Activated naive CD4-positive, alpha-beta T cell treated with anti-CD3 and anti-CD28 coated beads, Interleukin-2, amount 10 ng/mL, durations not matched to agents 7 days and 5 days (primary cell): ENCODE data around the gene SYNJ1.

Experiments
- CTCF ChIA-PET: fragments of 350-600 bp; sonication (Branson Sonifier 250); formaldehyde crosslinking; loops from one replicate; lab custom pipeline; 2021; ENCODE audit warnings: antibody characterized with exemption; lab: Charles Lee
- DNase-seq: peaks from one replicate; pipeline ENCODE4 v3.0.0-alpha.2; 2020
- H3K27ac Mint-ChIP-seq: one replicate; pipeline ENCODE4 v1.8.0; 2021; ENCODE audit warnings: mild to moderate bottlenecking, moderate library complexity, mixed read lengths
- H3K27me3 Mint-ChIP-seq: one replicate; pipeline ENCODE4 v1.8.0; 2021; ENCODE audit warnings: mild to moderate bottlenecking, mixed read lengths
- H3K36me3 Mint-ChIP-seq: one replicate; pipeline ENCODE4 v1.8.0; 2021; ENCODE audit warnings: mixed read lengths
- H3K4me1 Mint-ChIP-seq: one replicate; pipeline ENCODE4 v1.8.0; 2021; ENCODE audit warnings: mixed read lengths
- H3K4me3 Mint-ChIP-seq: one replicate; pipeline ENCODE4 v1.8.0; 2021; ENCODE audit warnings: mild to moderate bottlenecking, moderate library complexity, mixed read lengths
- H3K9me3 Mint-ChIP-seq: one replicate; pipeline ENCODE4 v1.8.0; 2021; ENCODE audit warnings: mixed read lengths

Gene SYNJ1

GRCh38 chr21:32728848-32729247 lies 1.0 kb upstream of the SYNJ1 start:
- no peaks in the 10 kb centered on the region for H3K9me3 Mint-ChIP-seq
- H3K36me3 Mint-ChIP-seq, result peaks cover 15% of the 10 kb centered on the region
- H3K27ac Mint-ChIP-seq, result peak overlapping the region; percentile 98
- peak overlapping the region; percentile 99 for H3K4me3 Mint-ChIP-seq
- peaks cover 6% of the 10 kb centered on the region for H3K27me3 Mint-ChIP-seq
- no peak for DNase-seq
- H3K4me1 Mint-ChIP-seq, result peaks cover 41% of the 10 kb centered on the region
- CTCF ChIA-PET, result interaction anchor here (1.1 kb wide), 1 partner anchor 53 kb away, joined by 3 read pairs; no protein-coding TSS in a partner anchor

DNA sequence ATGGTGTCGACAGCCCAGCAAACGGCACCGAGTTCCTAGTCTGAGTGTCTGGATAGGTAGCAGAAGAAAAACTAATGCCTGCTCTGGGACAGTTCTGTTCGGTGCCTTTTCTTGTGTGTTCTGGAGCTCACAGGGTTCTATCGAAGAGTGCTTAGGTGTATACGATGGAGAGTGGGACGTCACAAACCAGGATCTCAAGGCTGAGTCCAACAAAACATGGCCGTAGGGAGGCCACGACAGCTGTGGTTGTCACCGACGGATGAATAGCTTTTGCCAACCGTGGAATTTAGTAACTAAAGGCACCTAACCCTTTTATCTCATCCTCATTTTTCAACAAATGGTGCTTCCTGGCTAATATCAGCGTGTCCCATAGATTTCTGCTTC lies 635 bp upstream of the SYNJ1 start:
- Mint-ChIP-seq H3K9me3 (no peaks in the 10 kb centered on the region), H3K4me3 (peak overlapping the region; percentile 99), H3K36me3 (peaks cover 16% of the 10 kb centered on the region), H3K27me3 (peaks cover 6% of the 10 kb centered on the region), H3K27ac (peak overlapping the region; percentile 98), H3K4me1 (peaks cover 45% of the 10 kb centered on the region)
- DNase-seq, result no peak
- CTCF ChIA-PET, result interaction anchor here (1.1 kb wide), 1 partner anchor 53 kb away, joined by 3 read pairs; no protein-coding TSS in a partner anchor

GRCh38 chr21:32726839-32727686 lies 750 bp downstream of the SYNJ1 start:
- peak; percentile 37 for DNase-seq
- H3K27me3 Mint-ChIP-seq, result peaks cover 6% of the 10 kb centered on the region
- peaks cover 47% of the 10 kb centered on the region for H3K4me1 Mint-ChIP-seq
- H3K27ac Mint-ChIP-seq, result peak overlapping the region; percentile 98
- H3K36me3 Mint-ChIP-seq, result peaks cover 18% of the 10 kb centered on the region
- peak overlapping the region; percentile 99 for H3K4me3 Mint-ChIP-seq
- H3K9me3 Mint-ChIP-seq, result no peaks in the 10 kb centered on the region
- CTCF ChIA-PET, result interaction anchor here (1.0 to 1.4 kb wide), 3 partner anchors 21 to 634 kb away, joined by 3 to 5 read pairs (median 3); partner anchors contain the start of gene PAXBP1

GRCh38 chr21:32719085-32719484 lies 8.7 kb downstream of the SYNJ1 start:
- Mint-ChIP-seq H3K4me1 (peaks cover 12% of the 10 kb centered on the region), H3K9me3 (no peaks in the 10 kb centered on the region), H3K36me3 (peaks cover 50% of the 10 kb centered on the region), H3K4me3 (no peak overlapping the region), H3K27me3 (no peaks in the 10 kb centered on the region), H3K27ac (no peak overlapping the region)
- CTCF ChIA-PET, result no interaction called here
- DNase-seq, result no peak

- Mint-ChIP-seq H3K4me1 (peaks cover 1% of the 10 kb centered on the region), H3K27me3 (no peaks in the 10 kb centered on the region), H3K4me3 (no peak overlapping the region), H3K36me3 (peaks cover 43% of the 10 kb centered on the region), H3K9me3 (no peaks in the 10 kb centered on the region), H3K27ac (no peak overlapping the region)
- CTCF ChIA-PET, result no interaction called here
- DNase-seq, result no peak
Measured at GRCh38 chr21:32717851-32718316, 9.9 kb downstream of the SYNJ1 start.

DNA sequence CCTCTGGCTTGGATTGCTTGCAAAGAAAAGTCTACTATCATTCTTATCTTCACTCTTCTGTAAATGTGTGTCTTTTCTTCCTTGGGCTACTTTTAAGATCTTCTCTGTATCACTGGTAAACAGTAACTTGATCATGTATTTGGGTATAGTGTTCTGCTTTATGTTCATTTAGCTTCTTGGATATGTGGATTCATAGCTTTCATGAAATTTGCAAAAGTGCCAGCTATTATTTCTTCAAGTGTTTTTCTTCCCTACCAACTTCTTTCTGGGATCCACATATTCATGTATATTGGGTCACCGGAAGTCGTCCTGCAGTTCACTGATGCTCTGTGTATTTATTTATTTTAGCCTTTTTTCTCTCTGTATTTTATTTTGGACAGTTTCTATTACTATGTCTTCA lies 11.3 kb downstream of the SYNJ1 start:
- H3K9me3 Mint-ChIP-seq, result no peaks in the 10 kb centered on the region
- DNase-seq, result no peak
- H3K4me1 Mint-ChIP-seq, result peaks cover 9% of the 10 kb centered on the region
- CTCF ChIA-PET, result no interaction called here
- no peak overlapping the region for H3K27ac Mint-ChIP-seq
- H3K27me3 Mint-ChIP-seq, result no peaks in the 10 kb centered on the region
- H3K36me3 Mint-ChIP-seq, result peaks cover 38% of the 10 kb centered on the region
- no peak overlapping the region for H3K4me3 Mint-ChIP-seq

GRCh38 chr21:32713726-32714125 lies 14.1 kb downstream of the SYNJ1 start:
- Mint-ChIP-seq H3K27me3 (no peaks in the 10 kb centered on the region), H3K4me1 (peaks cover 9% of the 10 kb centered on the region), H3K27ac (no peak overlapping the region), H3K9me3 (no peaks in the 10 kb centered on the region), H3K36me3 (peaks cover 20% of the 10 kb centered on the region), H3K4me3 (no peak overlapping the region)
- no peak for DNase-seq
- CTCF ChIA-PET, result no interaction called here

DNA sequence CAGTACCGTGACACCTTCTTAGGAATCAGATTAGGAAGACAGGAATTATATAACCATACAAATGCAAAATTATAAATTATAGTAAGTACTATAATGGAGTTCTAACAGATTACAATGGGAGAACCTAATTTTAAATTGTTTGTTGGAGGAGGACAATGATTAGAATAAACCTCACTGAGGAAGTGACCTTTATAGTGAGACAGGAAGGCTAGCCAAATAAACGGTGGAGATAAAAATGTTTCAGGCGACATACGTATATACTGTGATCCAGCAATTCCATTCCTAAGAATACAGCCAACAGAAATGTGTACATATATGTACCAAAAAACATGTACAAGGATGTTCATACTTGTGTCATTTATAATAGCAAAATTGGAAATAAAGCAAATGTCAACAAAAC lies 15.2 kb downstream of the SYNJ1 start:
- DNase-seq, result no peak
- CTCF ChIA-PET, result no interaction called here
- H3K27me3 Mint-ChIP-seq, result no peaks in the 10 kb centered on the region
- H3K36me3 Mint-ChIP-seq, result peaks cover 16% of the 10 kb centered on the region
- H3K27ac Mint-ChIP-seq, result no peak overlapping the region
- peaks cover 12% of the 10 kb centered on the region for H3K4me1 Mint-ChIP-seq
- no peaks in the 10 kb centered on the region for H3K9me3 Mint-ChIP-seq
- H3K4me3 Mint-ChIP-seq, result no peak overlapping the region

DNA sequence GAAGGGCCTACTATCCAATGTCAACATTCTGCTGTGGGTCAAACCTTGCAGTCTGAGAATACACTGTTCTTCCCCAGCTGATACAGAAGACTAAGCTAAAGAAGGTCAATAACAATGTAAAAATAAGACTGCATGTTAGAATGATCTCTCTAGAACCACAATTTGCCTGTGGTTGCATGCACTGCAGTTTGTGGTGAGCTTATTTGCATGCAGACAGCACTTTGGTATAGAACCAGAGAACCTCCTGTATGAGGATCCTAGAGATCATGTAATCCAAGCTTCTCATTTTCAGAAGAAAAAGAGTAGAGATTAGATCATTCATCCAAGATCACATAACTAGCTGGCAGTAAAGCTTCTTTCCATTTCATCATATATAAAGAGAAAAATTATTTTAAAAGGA lies 15.8 kb downstream of the SYNJ1 start:
- H3K4me3 Mint-ChIP-seq, result no peak overlapping the region
- no peak overlapping the region for H3K27ac Mint-ChIP-seq
- no peaks in the 10 kb centered on the region for H3K27me3 Mint-ChIP-seq
- H3K4me1 Mint-ChIP-seq, result peaks cover 12% of the 10 kb centered on the region
- DNase-seq, result peak; percentile 43
- CTCF ChIA-PET, result no interaction called here
- no peaks in the 10 kb centered on the region for H3K9me3 Mint-ChIP-seq
- H3K36me3 Mint-ChIP-seq, result peaks cover 12% of the 10 kb centered on the region

GRCh38 chr21:32710987-32711386 lies 16.8 kb downstream of the SYNJ1 start:
- CTCF ChIA-PET, result no interaction called here
- no peaks in the 10 kb centered on the region for H3K27me3 Mint-ChIP-seq
- no peak overlapping the region for H3K27ac Mint-ChIP-seq
- no peak overlapping the region for H3K4me3 Mint-ChIP-seq
- H3K4me1 Mint-ChIP-seq, result peaks cover 12% of the 10 kb centered on the region
- H3K9me3 Mint-ChIP-seq, result no peaks in the 10 kb centered on the region
- DNase-seq, result no peak
- H3K36me3 Mint-ChIP-seq, result peaks cover 10% of the 10 kb centered on the region

GRCh38 chr21:32710069-32710784 lies 17.6 kb downstream of the SYNJ1 start:
- no peak for DNase-seq
- Mint-ChIP-seq H3K9me3 (no peaks in the 10 kb centered on the region), H3K27ac (no peak overlapping the region), H3K4me1 (peaks cover 12% of the 10 kb centered on the region), H3K36me3 (peaks cover 10% of the 10 kb centered on the region), H3K27me3 (no peaks in the 10 kb centered on the region), H3K4me3 (no peak overlapping the region)
- CTCF ChIA-PET, result interaction anchor here (0.6 kb wide), 1 partner anchor 271 kb away, joined by 3 read pairs; no protein-coding TSS in a partner anchor

DNA sequence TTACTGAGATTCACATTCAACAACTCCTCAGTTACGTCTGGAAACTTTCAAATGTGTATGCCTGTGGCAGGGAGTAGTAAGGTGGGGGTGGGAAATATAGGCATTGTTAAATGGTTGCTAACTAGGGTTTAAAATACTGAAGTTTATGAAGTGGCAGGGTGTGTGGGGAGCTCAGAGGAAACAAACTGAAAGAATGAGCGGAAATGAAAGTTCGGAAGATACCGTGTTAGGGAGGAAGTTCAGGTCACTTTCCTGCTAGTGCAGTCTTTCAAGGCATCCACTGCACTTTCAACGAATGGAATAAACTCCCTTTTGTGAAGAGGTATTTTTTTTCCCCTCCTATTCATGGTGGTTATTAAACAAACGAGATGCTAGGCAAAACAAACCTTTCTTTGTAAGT lies 19.7 kb downstream of the SYNJ1 start:
- H3K27me3 Mint-ChIP-seq, result no peaks in the 10 kb centered on the region
- peaks cover 11% of the 10 kb centered on the region for H3K36me3 Mint-ChIP-seq
- no peak overlapping the region for H3K27ac Mint-ChIP-seq
- no peak overlapping the region for H3K4me3 Mint-ChIP-seq
- no peak for DNase-seq
- peaks cover 17% of the 10 kb centered on the region for H3K4me1 Mint-ChIP-seq
- CTCF ChIA-PET, result interaction anchor here (0.6 to 0.9 kb wide), 2 partner anchors 12 to 16 kb away, joined by 3 read pairs; no protein-coding TSS in a partner anchor
- H3K9me3 Mint-ChIP-seq, result no peaks in the 10 kb centered on the region

- Mint-ChIP-seq H3K27ac (no peak overlapping the region), H3K4me1 (peaks cover 8% of the 10 kb centered on the region), H3K27me3 (no peaks in the 10 kb centered on the region), H3K9me3 (no peaks in the 10 kb centered on the region), H3K36me3 (peaks cover 11% of the 10 kb centered on the region), H3K4me3 (no peak overlapping the region)
- CTCF ChIA-PET, result no interaction called here
- DNase-seq, result no peak
Measured at GRCh38 chr21:32705901-32706300, 21.9 kb downstream of the SYNJ1 start.

- no peak for DNase-seq
- CTCF ChIA-PET, result no interaction called here
- H3K4me3 Mint-ChIP-seq, result no peak overlapping the region
- no peaks in the 10 kb centered on the region for H3K27me3 Mint-ChIP-seq
- peaks cover 11% of the 10 kb centered on the region for H3K36me3 Mint-ChIP-seq
- no peaks in the 10 kb centered on the region for H3K9me3 Mint-ChIP-seq
- no peak overlapping the region for H3K27ac Mint-ChIP-seq
- peaks cover 8% of the 10 kb centered on the region for H3K4me1 Mint-ChIP-seq
Measured at GRCh38 chr21:32705139-32705538, 22.7 kb downstream of the SYNJ1 start.
